Nephron (organoid): ENCODE results near the gene BMERB1.
"Not testable (repeated sequence)": the region's sequence is repeated elsewhere in the genome, so short reads cannot be mapped to it uniquely, and the experiment has no call there.

Source experiments
- H3K27ac Mint-ChIP-seq, 3 experiments: 2 replicates each; pipeline ENCODE4 v1.8.0; 2020; ENCODE audit warnings: mixed read lengths in 3 of 3, mild to moderate bottlenecking in 2 of 3, moderate library complexity in 1 of 3
- H3K27me3 Mint-ChIP-seq: 2 replicates; pipeline ENCODE4 v1.8.0; 2021; ENCODE audit warnings: low read depth, mild to moderate bottlenecking, moderate library complexity, mixed read lengths
- H3K36me3 Mint-ChIP-seq: 2 replicates; pipeline ENCODE4 v1.8.0; 2020; ENCODE audit warnings: low read depth, mixed read lengths
- H3K4me1 Mint-ChIP-seq: 2 replicates; pipeline ENCODE4 v1.8.0; 2020; ENCODE audit warnings: mixed read lengths
- H3K4me3 Mint-ChIP-seq, 3 experiments: 2 replicates each; pipeline ENCODE4 v1.8.0; 2020; ENCODE audit warnings: mild to moderate bottlenecking in 3 of 3, mixed read lengths in 3 of 3, moderate library complexity in 2 of 3
- H3K9me3 Mint-ChIP-seq: 2 replicates; pipeline ENCODE4 v1.8.0; 2020; ENCODE audit warnings: mixed read lengths
- TF ChIP-seq, protein P1 (sequence below), 3 experiments: fragments of 200-600 bp; sonication (generic); IDR thresholded peaks; one replicate each; pipeline ENCODE4 v1.5.0; 2021; ENCODE audit warnings: antibody characterized with exemption in 3 of 3; ENCODE audit not compliant: unreplicated experiment in 3 of 3

BMERB1 gene

GRCh38 chr16:15446901-15447300 is 12.5 kb downstream of the BMERB1 start:
- TF ChIP-seq, protein P1, sequence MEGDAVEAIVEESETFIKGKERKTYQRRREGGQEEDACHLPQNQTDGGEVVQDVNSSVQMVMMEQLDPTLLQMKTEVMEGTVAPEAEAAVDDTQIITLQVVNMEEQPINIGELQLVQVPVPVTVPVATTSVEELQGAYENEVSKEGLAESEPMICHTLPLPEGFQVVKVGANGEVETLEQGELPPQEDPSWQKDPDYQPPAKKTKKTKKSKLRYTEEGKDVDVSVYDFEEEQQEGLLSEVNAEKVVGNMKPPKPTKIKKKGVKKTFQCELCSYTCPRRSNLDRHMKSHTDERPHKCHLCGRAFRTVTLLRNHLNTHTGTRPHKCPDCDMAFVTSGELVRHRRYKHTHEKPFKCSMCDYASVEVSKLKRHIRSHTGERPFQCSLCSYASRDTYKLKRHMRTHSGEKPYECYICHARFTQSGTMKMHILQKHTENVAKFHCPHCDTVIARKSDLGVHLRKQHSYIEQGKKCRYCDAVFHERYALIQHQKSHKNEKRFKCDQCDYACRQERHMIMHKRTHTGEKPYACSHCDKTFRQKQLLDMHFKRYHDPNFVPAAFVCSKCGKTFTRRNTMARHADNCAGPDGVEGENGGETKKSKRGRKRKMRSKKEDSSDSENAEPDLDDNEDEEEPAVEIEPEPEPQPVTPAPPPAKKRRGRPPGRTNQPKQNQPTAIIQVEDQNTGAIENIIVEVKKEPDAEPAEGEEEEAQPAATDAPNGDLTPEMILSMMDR (IDR thresholded peaks at IDR 0.05; ENCODE audit: unreplicated experiment in 3 of 3), result no peak
- peaks cover 9% of the 10 kb centered on the region for H3K9me3 Mint-ChIP-seq
- H3K27me3 Mint-ChIP-seq, result peaks cover 3% of the 10 kb centered on the region
- H3K36me3 Mint-ChIP-seq, result peaks cover 24% of the 10 kb centered on the region
- no peaks in the 10 kb centered on the region for H3K4me1 Mint-ChIP-seq
- H3K4me3 Mint-ChIP-seq, result no peak overlapping the region
- H3K27ac Mint-ChIP-seq, result no peak overlapping the region

DNA sequence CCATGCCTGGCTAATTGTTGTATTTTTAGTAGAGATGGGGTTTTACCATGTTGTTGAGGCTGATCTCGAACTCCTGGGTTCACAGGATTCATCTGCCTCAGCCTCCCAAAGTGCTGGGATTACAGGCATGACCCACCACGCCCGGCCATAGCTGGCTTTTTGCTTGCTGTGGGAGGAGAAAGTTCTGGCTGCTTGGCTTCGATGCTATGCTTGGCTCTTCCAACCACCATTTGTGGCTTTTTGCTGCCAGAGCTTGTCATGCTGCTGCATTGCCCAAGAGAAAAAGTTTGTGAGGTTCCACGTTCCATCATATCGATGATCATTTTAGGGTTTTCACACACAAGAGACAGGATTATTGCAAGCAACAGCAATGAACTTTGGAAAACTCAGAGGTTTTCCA is 16.2 kb downstream of the BMERB1 start:
- H3K4me1 Mint-ChIP-seq, result no peaks in the 10 kb centered on the region

GRCh38 chr16:15451098-15451731 is 16.8 kb downstream of the BMERB1 start:
- Mint-ChIP-seq H3K27ac (no peak overlapping the region), H3K4me1 (no peaks in the 10 kb centered on the region), H3K36me3 (peaks cover 12% of the 10 kb centered on the region), H3K9me3 (no peaks in the 10 kb centered on the region), H3K27me3 (no peaks in the 10 kb centered on the region), H3K4me3 (no peak overlapping the region)
- TF ChIP-seq, protein P1 (IDR thresholded peaks at IDR 0.05; ENCODE audit: unreplicated experiment in 3 of 3), result no peak

More for the DNA sequence above, 16.2 kb downstream of the BMERB1 start:
- Mint-ChIP-seq H3K36me3 (peaks cover 12% of the 10 kb centered on the region), H3K4me3 (no peak overlapping the region), H3K27ac (no peak overlapping the region), H3K9me3 (peaks cover under 1% of the 10 kb centered on the region), H3K27me3 (no peaks in the 10 kb centered on the region)
- TF ChIP-seq, protein P1 (IDR thresholded peaks at IDR 0.05; ENCODE audit: unreplicated experiment in 3 of 3), result no peak

DNA sequence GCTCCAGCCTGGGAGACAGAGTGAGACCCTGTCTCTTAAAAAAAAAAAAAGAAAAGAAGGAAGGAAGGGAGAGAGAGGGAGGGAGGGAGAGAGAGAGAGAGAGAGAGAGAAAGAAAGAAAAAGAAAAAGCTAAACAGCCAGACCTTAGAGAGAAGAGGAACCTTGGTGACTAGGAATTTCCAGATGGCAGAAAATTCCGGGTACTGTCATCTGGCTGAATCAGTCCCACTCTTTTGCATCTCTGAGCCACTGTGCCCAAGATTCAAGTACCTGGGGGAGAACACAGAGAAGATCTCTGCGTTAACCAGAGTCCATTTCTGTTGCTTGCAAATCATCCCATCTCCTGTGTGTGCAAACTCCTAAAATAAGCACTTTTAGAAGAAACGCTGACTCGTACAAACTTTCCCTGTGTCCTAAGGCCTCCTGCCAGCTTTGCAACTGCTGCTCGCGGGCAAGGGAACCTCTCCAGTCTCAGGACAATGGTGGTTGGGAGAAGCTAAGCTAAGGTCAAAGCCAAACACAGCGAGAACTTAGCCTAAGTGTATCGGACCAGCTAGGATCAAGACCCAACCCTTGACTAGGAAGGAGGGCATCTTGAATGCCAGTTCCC is 18.0 kb downstream of the BMERB1 start:
- no peaks in the 10 kb centered on the region for H3K4me1 Mint-ChIP-seq
- H3K27me3 Mint-ChIP-seq, result no peaks in the 10 kb centered on the region
- H3K36me3 Mint-ChIP-seq, result peaks cover 3% of the 10 kb centered on the region
- no peak overlapping the region for H3K4me3 Mint-ChIP-seq
- peak overlapping the region in 1 of 3 experiments; percentile 33 for H3K27ac Mint-ChIP-seq
- TF ChIP-seq, protein P1 (IDR thresholded peaks at IDR 0.05; ENCODE audit: unreplicated experiment in 3 of 3), result no peak
- H3K9me3 Mint-ChIP-seq, result no peaks in the 10 kb centered on the region

GRCh38 chr16:15453296-15453695 is 18.9 kb downstream of the BMERB1 start:
- H3K27me3 Mint-ChIP-seq, H3K27ac Mint-ChIP-seq: not testable (repeated sequence)

DNA sequence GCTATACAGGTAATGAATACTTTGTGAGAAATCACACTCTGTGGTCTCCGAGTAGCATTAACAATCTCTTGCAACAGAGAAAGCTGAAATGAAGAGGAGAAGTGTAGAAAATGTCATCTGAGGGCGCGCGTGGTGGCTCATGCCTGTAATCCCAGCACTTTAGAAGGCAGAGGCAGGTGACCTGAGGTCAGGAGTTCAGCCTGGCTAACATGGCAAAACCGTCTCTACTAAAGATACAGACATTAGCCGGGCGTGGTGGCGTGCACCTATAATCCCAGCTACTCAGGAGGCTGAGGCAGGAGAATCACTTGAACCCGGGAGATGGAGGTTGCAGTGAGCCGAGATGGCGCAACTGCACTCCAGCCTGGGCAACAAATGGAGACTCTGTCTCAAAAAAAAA is 20.5 kb downstream of the BMERB1 start:
- not testable (repeated sequence) for H3K4me1 Mint-ChIP-seq, H3K4me3 Mint-ChIP-seq, H3K27me3 Mint-ChIP-seq, H3K36me3 Mint-ChIP-seq, H3K9me3 Mint-ChIP-seq
- peak overlapping the region in 1 of 3 experiments; percentile 46 for H3K27ac Mint-ChIP-seq

More at GRCh38 chr16:15453296-15453695, 18.9 kb downstream of the BMERB1 start:
- H3K4me1 Mint-ChIP-seq, H3K36me3 Mint-ChIP-seq, H3K4me3 Mint-ChIP-seq, H3K9me3 Mint-ChIP-seq: not testable (repeated sequence)

GRCh38 chr16:15457400-15457799 is 23.0 kb downstream of the BMERB1 start:
- no peak overlapping the region for H3K4me3 Mint-ChIP-seq
- H3K4me1 Mint-ChIP-seq, result no peaks in the 10 kb centered on the region
- H3K36me3 Mint-ChIP-seq, result peaks cover 6% of the 10 kb centered on the region
- H3K27me3 Mint-ChIP-seq, result no peaks in the 10 kb centered on the region
- TF ChIP-seq, protein P1 (IDR thresholded peaks at IDR 0.05; ENCODE audit: unreplicated experiment in 3 of 3), result no peak
- H3K27ac Mint-ChIP-seq, result no peak overlapping the region
- no peaks in the 10 kb centered on the region for H3K9me3 Mint-ChIP-seq
